HepG2 (cell line): ENCODE data around the gene SOX14. TPM values are rescaled to one million over a fixed set of nuclear protein-coding genes. Genes with fewer than 3 reads are reported as not detected.

Experiments used
- ATAC-seq: fragments of 200-7000 bp; cut with Tn5 transposase; 3 replicates; pipeline ENCODE4 v1.9.1; 2020; ENCODE audit warnings: mild to moderate bottlenecking, moderate library complexity
- BruUV-seq: library from RNA; stranded (reverse); fragments of 400-500 nt; replicated peaks from 2 replicates; lab custom pipeline; 2021; lab: Mats Ljungman, UMichigan
- CTCF ChIA-PET: fragments of 300-600 bp; formaldehyde crosslinking; extraction: SDS; loops from one replicate; lab custom pipeline; 2021; ENCODE audit warnings: low total read pairs, inconsistent platforms, low intra/inter-chr PET ratio; lab: Yijun Ruan, JAX
- POLR2A ChIA-PET: fragments of 350-600 bp; sonication (Branson Sonifier 250); formaldehyde crosslinking; loops from one replicate; lab custom pipeline; 2020; ENCODE audit warnings: antibody characterized with exemption, inconsistent platforms; lab: Yijun Ruan, JAX
- DNase-seq: peaks from one replicate; pipeline ENCODE4 v3.0.0-alpha.2; 2015; ENCODE audit warnings: low spot score
- FAIRE-seq: peaks from 3 replicates; lab custom pipeline; 2011; peaks lifted over from hg19 to GRCh38; lab: Jason Lieb, UNC
- H2AFZ ChIP-seq: one replicate; pipeline ENCODE4 v1.6.1; 2011; ENCODE audit warnings: low read length, inconsistent platforms
- H3K27ac ChIP-seq: fragments of 300-600 bp; 3 replicates; pipeline ENCODE4 v1.8.0; 2011; ENCODE audit warnings: mixed run types, mild to moderate bottlenecking, mixed read lengths, low read length, inconsistent platforms; ENCODE audit not compliant: insufficient read depth; ENCODE audit errors: extremely low read length
- H3K27me3 ChIP-seq, 2 experiments: fragments of 200-600 bp in 1 of 2; 2 replicates in 1 of 2; 3 replicates in 1 of 2; pipeline versions ENCODE4 v1.6.0 to v1.8.0; 2011; ENCODE audit warnings: low read length in 2 of 2, mild to moderate bottlenecking in 2 of 2, moderate library complexity in 2 of 2, inconsistent platforms in 1 of 2; ENCODE audit not compliant: insufficient read depth in 2 of 2, control insufficient read depth in 1 of 2
- H3K36me3 ChIP-seq, 2 experiments: fragments of 200-600 bp in 1 of 2; replicated peaks in 1 of 2; 2 replicates in 1 of 2; 3 replicates in 1 of 2; pipeline versions ENCODE4 v1.5.1 to v1.8.0; 2011; ENCODE audit warnings: low read length in 2 of 2, inconsistent platforms in 1 of 2; ENCODE audit not compliant: insufficient read depth in 2 of 2, control insufficient read depth in 1 of 2
- H3K4me1 ChIP-seq: 2 replicates; pipeline ENCODE4 v1.5.1; 2012; ENCODE audit warnings: low read length, inconsistent platforms; ENCODE audit not compliant: insufficient read depth
- H3K4me2 ChIP-seq: 2 replicates; pipeline ENCODE4 v1.6.0; 2011; ENCODE audit warnings: low read depth, low read length, inconsistent platforms
- H3K4me3 ChIP-seq, 3 experiments: fragments of 200-600 bp in 1 of 3; sonication (generic), shearing (Covaris generic) in 1 of 3; replicated peaks in 1 of 3; 2 replicates each; pipeline ENCODE4 v1.5.1; 2011 to 2016; ENCODE audit warnings: low read length in 3 of 3, inconsistent platforms in 2 of 3, low read depth in 2 of 3, mild to moderate bottlenecking in 2 of 3, control low read depth in 1 of 3, mixed read lengths in 1 of 3; ENCODE audit not compliant: insufficient read depth in 1 of 3
- H3K79me2 ChIP-seq: one replicate; pipeline ENCODE4 v1.6.1; 2011; ENCODE audit warnings: low read length, inconsistent platforms; ENCODE audit not compliant: insufficient read depth
- H3K9ac ChIP-seq: 2 replicates; pipeline ENCODE4 v1.6.0; 2011; ENCODE audit warnings: mild to moderate bottlenecking, low read depth, low read length, inconsistent platforms; ENCODE audit not compliant: insufficient read depth
- H3K9me3 ChIP-seq: 2 replicates; pipeline ENCODE4 v1.5.1; 2012; ENCODE audit warnings: mild to moderate bottlenecking, low read length
- H4K20me1 ChIP-seq: 2 replicates; pipeline ENCODE4 v1.6.0; 2011; ENCODE audit warnings: inconsistent platforms, mild to moderate bottlenecking, low read length, moderate library complexity; ENCODE audit not compliant: insufficient read depth
- EZH2 ChIP-seq: conservative IDR thresholded peaks from 2 replicates; pipeline ENCODE4 v1.6.1; 2012; ENCODE audit warnings: mild to moderate bottlenecking, low read depth, low read length, moderate library complexity
- KLF6 ChIP-seq: IDR thresholded peaks from 2 replicates; pipeline ENCODE4 v1.8.0; 2016; ENCODE audit warnings: missing biosample characterization, missing genetic modification reagents
- POLR2AphosphoS2 ChIP-seq: IDR thresholded peaks from 2 replicates; pipeline ENCODE4 v1.6.1; 2011; ENCODE audit warnings: low read depth, low read length, improper control_type of control experiment
- ZNF484 ChIP-seq: sonication (generic); formaldehyde crosslinking; IDR thresholded peaks from 2 replicates; pipeline ENCODE4 v1.5.1; 2020; ENCODE audit warnings: mild to moderate bottlenecking, low read depth, missing genetic modification reagents, borderline replicate concordance
- WGBS: methylation state at CpG from one replicate; pipeline ENCODE4 v1.1.6; 2017; ENCODE audit warnings: low lambda C conversion rate; 5-methylcytosine and 5-hydroxymethylcytosine counted together
- in situ Hi-C: cut with HindIII; loops from 2 replicates; pipeline ENCODE4 v1.10.0; 2017; ENCODE audit warnings: low pct_unique_long_range_greater_than_20kb; ENCODE audit not compliant: extremely low pct_ligation_motif_present
- intact Hi-C: fragments of 100-400 bp; cut with micrococcal nuclease; formaldehyde crosslinking; loops from one replicate; pipeline ENCODE4 v1.10.0; 2022; ENCODE audit not compliant: unreplicated experiment
- polyA plus RNA-seq, 8 experiments: library from polyadenylated mRNA; depleted of rRNA in 3 of 8; stranded (reverse) in 7 of 8; unstranded in 1 of 8; fragments of >200 nt; fragmentation: Illumina TruSeq in 4 of 8; extraction: Trizol in 4 of 8; gene quantifications; 2 replicates each; pipeline versions ENCODE4 v1.2.1 to v1.2.3, GENCODE V29; 2011 to 2016; ENCODE audit warnings: low read depth in 4 of 8, missing spikeins in 1 of 8, mixed read lengths in 1 of 8; ENCODE audit not compliant: insufficient read depth in 1 of 8
- total RNA-seq, 5 experiments: library from RNA; depleted of rRNA; stranded (reverse); fragments of >200 nt; fragmentation: Illumina TruSeq; extraction: Trizol; gene quantifications; 2 replicates each; pipeline ENCODE4 v1.2.3, GENCODE V29; 2016; ENCODE audit warnings: low read depth in 1 of 5
- TF ChIP-seq, protein P1 (sequence below): sonication (generic); formaldehyde crosslinking; IDR thresholded peaks from 2 replicates; pipeline ENCODE4 v1.5.1; 2020; ENCODE audit warnings: missing genetic modification reagents, mild to moderate bottlenecking, borderline replicate concordance

The SOX14 gene
- total and polyA plus RNA-seq, 2 of the 13 experiments (the other 11 are each of a cell fraction or from before 2014, with no cell fraction given) = not detected

DNA sequence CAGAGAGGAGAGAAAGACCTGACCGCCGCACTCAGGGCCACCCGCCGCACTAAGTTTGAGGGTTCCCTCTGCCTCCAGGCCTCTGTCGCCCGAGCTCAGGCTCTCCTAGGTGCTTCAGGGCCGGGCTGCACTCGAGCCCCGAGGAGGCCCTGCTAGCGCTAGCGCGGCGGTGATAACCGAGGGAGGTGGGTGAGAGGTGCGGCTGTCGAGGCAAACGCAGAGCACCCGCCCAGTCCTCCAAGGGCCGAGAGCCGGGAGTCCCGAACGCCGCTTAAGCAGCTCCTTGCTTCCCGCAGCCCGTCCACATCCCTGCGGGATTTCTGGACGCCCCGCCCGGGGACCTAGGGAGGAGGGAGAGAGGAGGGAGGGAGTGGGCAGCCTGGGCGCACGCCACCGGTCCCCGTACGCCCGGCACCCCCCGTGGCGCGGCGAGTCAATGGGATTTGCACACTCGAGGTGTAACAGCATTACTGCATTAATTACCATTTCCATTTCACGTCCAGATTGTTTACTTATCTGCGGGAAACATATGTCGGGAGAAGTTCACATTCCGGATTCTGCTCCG, 6.8 kb downstream of the SOX14 start:
- Histone ChIP-seq H3K4me1 (no peaks in the 10 kb centered on the region), H4K20me1 (no peaks in the 10 kb centered on the region), H3K4me2 (no peak overlapping the region), H3K27ac (no peak overlapping the region), H2AFZ (no peak overlapping the region), H3K9me3 (no peaks in the 10 kb centered on the region), H3K4me3 (no peak overlapping the region), H3K9ac (no peak overlapping the region), H3K79me2 (no peaks in the 10 kb centered on the region), H3K27me3 (peaks cover 12 to 65% of the 10 kb centered on the region in 2 experiments), H3K36me3 (no peaks in the 10 kb centered on the region)
- intact Hi-C loops = no loop called here
- in situ Hi-C loops = no loop called here
- ATAC-seq = peak; percentile 60
- FAIRE-seq = no peak
- no peak for TF ChIP-seq KLF6
- peak; percentile 18; the same call in 1 of the 2 replicates for TF ChIP-seq EZH2
- TF ChIP-seq, protein P1, sequence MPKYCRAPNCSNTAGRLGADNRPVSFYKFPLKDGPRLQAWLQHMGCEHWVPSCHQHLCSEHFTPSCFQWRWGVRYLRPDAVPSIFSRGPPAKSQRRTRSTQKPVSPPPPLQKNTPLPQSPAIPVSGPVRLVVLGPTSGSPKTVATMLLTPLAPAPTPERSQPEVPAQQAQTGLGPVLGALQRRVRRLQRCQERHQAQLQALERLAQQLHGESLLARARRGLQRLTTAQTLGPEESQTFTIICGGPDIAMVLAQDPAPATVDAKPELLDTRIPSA (CRISPR knock-in tag) = no peak
- TF ChIP-seq POLR2AphosphoS2 = no peak
- BruUV-seq = no TSS peak
- no peak for DNase-seq
- 19% methylated on average over 28 of the region's 45 CpGs for WGBS
- ChIA-PET CTCF (no interaction called here), POLR2A (no interaction called here)

DNA sequence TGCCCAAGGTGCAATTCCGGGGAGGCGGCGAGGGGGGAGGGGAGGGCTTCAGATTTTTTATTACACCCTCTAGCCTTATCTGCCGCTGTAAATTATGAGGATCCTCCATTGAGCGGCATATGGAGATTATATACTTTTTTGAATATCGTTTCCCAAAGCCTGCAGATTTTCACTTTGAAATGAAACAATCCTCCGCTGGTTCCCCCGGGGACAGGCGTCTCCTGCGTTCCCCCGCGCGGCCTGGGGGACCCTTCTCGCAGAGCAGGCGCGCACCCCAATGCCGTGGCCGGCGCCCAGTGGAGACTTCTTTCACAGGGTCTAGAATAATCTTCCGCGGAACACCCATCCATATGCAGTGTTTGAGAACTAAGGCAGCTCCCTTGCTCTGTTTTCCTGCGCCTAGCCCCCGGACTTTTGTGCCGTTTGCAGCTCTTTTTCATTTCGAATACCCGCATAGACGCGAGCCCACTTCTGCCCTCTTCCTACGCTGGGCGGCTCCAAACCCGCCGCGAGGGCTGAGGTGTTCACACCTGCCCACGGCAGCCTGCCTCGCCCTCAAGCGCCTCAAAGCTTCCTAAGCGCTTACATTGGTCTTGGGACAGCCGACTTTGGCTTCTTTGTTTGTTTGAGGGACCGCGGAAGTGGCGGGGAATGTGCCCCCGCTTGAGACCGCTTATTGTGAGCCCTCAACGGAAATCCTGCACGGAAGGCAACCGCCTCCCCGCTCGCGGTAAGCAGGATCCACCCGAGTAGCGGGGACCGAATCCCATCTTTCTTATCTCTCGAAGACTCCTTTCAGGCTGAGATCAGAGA, 7.5 kb downstream of the SOX14 start:
- DNase-seq (no peak), FAIRE-seq (no peak), ATAC-seq (no peak)
- no peaks in the 10 kb centered on the region for H4K20me1 ChIP-seq
- H3K4me2 ChIP-seq = no peak overlapping the region
- TF ChIP-seq ZNF484 (CRISPR knock-in tag) (no peak), EZH2 (0 out of 2 replicates have a peak, but pooled peaks have one; percentile 31)
- WGBS = 47% methylated on average over 49 of the region's 53 CpGs
- no peak overlapping the region for H2AFZ ChIP-seq
- ChIA-PET POLR2A (no interaction called here), CTCF (no interaction called here)
- H3K27ac ChIP-seq = no peak overlapping the region
- no TSS peak for BruUV-seq
- in situ Hi-C loops = no loop called here
- no peak overlapping the region for H3K9ac ChIP-seq
- H3K4me1 ChIP-seq = no peaks in the 10 kb centered on the region
- no peaks in the 10 kb centered on the region for H3K36me3 ChIP-seq
- peaks cover 12 to 59% of the 10 kb centered on the region in 2 experiments for H3K27me3 ChIP-seq
- no peaks in the 10 kb centered on the region for H3K79me2 ChIP-seq
- intact Hi-C loops = no loop called here
- H3K9me3 ChIP-seq = no peaks in the 10 kb centered on the region
- H3K4me3 ChIP-seq = no peak overlapping the region
